ENCODE measurements around the gene UGT1A4.
"Not testable (repeated sequence)": the region's sequence is repeated elsewhere in the genome, so short reads cannot be mapped to it uniquely, and the experiment has no call there.

UGT1A4 gene

GRCh38 chr2:233690444-233690843 is 28.1 kb upstream of the UGT1A4 start:
- H3K4me3 ChIP-seq (ENCODE audit: low read length) = no peak overlapping the region
- no peak for TF ChIP-seq ZNF274 (IDR thresholded peaks at IDR 0.05; ENCODE audit: low read depth, low read length)

GRCh38 chr2:233691443-233692433 is 26.8 kb upstream of the UGT1A4 start:
- no peak overlapping the region for H3K4me3 ChIP-seq (ENCODE audit: low read length)
- TF ChIP-seq ZNF274 (IDR thresholded peaks at IDR 0.05; ENCODE audit: low read depth, low read length) = no peak

- TF ChIP-seq ZNF274 (IDR thresholded peaks at IDR 0.05; ENCODE audit: low read depth, low read length) = no peak
- H3K4me3 ChIP-seq (ENCODE audit: low read length) = no peak within 1 kb of the TSS
These were observed 25.9 kb upstream of the UGT1A4 start, which contains the start of gene UGT1A6 for GRCh38 chr2:233692648-233693047. Gene UGT1A6 (plus strand): TSS chr2:233692890. CDS start chr2:233693005, 115 bp downstream.

- no peak overlapping the region for H3K4me3 ChIP-seq (ENCODE audit: low read length)
- no peak for TF ChIP-seq ZNF274 (IDR thresholded peaks at IDR 0.05; ENCODE audit: low read depth, low read length)
These were observed 24.6 kb upstream of the UGT1A4 start for GRCh38 chr2:233693963-233694362.

GRCh38 chr2:233698740-233699139 is 19.8 kb upstream of the UGT1A4 start:
- no peak for TF ChIP-seq ZNF274 (IDR thresholded peaks at IDR 0.05; ENCODE audit: low read depth, low read length)
- no peak overlapping the region for H3K4me3 ChIP-seq (ENCODE audit: low read length)

- TF ChIP-seq ZNF274 (IDR thresholded peaks at IDR 0.05; ENCODE audit: low read depth, low read length) = no peak
- no peak overlapping the region for H3K4me3 ChIP-seq (ENCODE audit: low read length)
These were observed 19.0 kb upstream of the UGT1A4 start for GRCh38 chr2:233699424-233700027.

GRCh38 chr2:233700028-233700635 is 18.4 kb upstream of the UGT1A4 start:
- H3K4me3 ChIP-seq (ENCODE audit: low read length) = no peak overlapping the region
- TF ChIP-seq ZNF274 (IDR thresholded peaks at IDR 0.05; ENCODE audit: low read depth, low read length) = no peak

GRCh38 chr2:233700842-233701241 is 17.7 kb upstream of the UGT1A4 start:
- H3K4me3 ChIP-seq (ENCODE audit: low read length) = not testable (repeated sequence)

- no peak overlapping the region for H3K4me3 ChIP-seq (ENCODE audit: low read length)
- TF ChIP-seq ZNF274 (IDR thresholded peaks at IDR 0.05; ENCODE audit: low read depth, low read length) = no peak
These were observed 16.3 kb upstream of the UGT1A4 start for GRCh38 chr2:233702238-233702637.

- no peak overlapping the region for H3K4me3 ChIP-seq (ENCODE audit: low read length)
These were observed 12.5 kb upstream of the UGT1A4 start for GRCh38 chr2:233705911-233706506.

GRCh38 chr2:233706720-233707119 is 11.8 kb upstream of the UGT1A4 start:
- no peak for TF ChIP-seq ZNF274 (IDR thresholded peaks at IDR 0.05; ENCODE audit: low read depth, low read length)
- H3K4me3 ChIP-seq (ENCODE audit: low read length) = no peak overlapping the region

More at GRCh38 chr2:233705911-233706506, 12.5 kb upstream of the UGT1A4 start:
- no peak for TF ChIP-seq ZNF274 (IDR thresholded peaks at IDR 0.05; ENCODE audit: low read depth, low read length)

- H3K4me3 ChIP-seq (ENCODE audit: low read length) = no peak overlapping the region
- TF ChIP-seq ZNF274 (IDR thresholded peaks at IDR 0.05; ENCODE audit: low read depth, low read length) = no peak
These were observed 10.4 kb upstream of the UGT1A4 start for GRCh38 chr2:233707940-233708644.

GRCh38 chr2:233708942-233709341 is 9.6 kb upstream of the UGT1A4 start:
- no peak for TF ChIP-seq ZNF274 (IDR thresholded peaks at IDR 0.05; ENCODE audit: low read depth, low read length)
- no peak overlapping the region for H3K4me3 ChIP-seq (ENCODE audit: low read length)
